GM12873 (cell line): ENCODE measurements around the gene BLOC1S2.

Experiments used
- CTCF ChIP-seq: IDR thresholded peaks from 2 replicates; pipeline ENCODE4 v1.5.1; 2012; ENCODE audit warnings: low read depth, mild to moderate bottlenecking, moderate library complexity, low read length, control low read depth; ENCODE audit not compliant: insufficient read depth; ENCODE audit errors: missing control alignments

BLOC1S2 gene

DNA sequence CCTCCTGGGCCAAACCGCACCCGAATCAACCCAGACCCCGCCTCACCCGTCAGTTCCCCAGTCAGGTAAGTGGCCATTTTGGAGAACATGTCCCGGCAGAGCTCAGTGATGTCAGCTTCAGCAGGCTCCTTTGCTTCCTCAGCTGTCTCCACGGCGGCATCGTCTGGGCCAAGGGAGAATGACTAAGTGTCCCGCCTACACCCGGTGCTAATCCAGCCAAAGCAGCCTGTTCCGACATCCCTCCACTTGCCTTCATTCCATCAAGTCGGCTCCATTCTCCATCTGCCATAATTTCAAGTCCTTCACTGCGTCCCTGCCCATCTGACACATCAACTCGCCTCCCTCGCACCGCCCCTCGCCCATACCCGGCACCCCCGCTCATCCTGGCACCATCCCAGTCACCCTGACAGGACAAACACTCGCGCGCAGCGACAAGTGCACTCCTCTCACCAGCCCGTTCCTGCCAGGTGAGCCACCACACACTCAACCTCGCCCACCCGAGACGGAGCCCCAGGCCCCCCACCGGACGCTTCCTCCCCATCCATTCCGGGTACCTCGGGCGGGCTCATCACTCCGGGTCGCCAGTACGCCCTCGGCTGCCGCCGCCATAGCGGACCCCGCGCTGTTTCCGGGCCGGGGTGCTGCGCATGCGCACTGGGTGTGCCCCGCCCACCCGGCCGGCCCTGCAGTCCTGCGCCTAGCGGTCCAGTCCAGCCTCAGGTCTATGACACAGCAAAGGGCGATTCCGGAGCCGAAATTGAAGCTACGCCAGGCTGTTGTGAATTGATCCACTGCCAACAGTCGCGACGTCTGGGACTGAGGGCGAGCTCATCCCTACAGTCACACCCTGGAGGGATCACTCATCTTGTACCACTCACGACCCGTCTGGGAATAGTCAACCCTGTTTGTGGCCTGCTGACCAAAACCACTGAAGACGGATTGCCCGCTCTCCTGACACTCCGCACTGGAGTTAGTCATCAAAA, at the start of gene BLOC1S2:
BLOC1S2 (minus strand) TSS at position 630 of the 983 bp plus-strand sequence; CDS start at position 609, 21 bp downstream.
- no peak for TF ChIP-seq CTCF

- TF ChIP-seq CTCF: no peak
Observed at GRCh38 chr10:100334762-100335161, 48.3 kb upstream of the BLOC1S2 start.

- no peak for TF ChIP-seq CTCF
Observed at GRCh38 chr10:100333661-100334440, 47.4 kb upstream of the BLOC1S2 start.

GRCh38 chr10:100333106-100333505, 46.6 kb upstream of the BLOC1S2 start:
- no peak for TF ChIP-seq CTCF

- no peak for TF ChIP-seq CTCF
Observed at GRCh38 chr10:100330079-100330478, 43.6 kb upstream of the BLOC1S2 start, which contains the start of gene PKD2L1. Gene PKD2L1, minus strand, starts transcription at chr10:100330228. Its CDS starts 125 bp downstream, at chr10:100330103.

DNA sequence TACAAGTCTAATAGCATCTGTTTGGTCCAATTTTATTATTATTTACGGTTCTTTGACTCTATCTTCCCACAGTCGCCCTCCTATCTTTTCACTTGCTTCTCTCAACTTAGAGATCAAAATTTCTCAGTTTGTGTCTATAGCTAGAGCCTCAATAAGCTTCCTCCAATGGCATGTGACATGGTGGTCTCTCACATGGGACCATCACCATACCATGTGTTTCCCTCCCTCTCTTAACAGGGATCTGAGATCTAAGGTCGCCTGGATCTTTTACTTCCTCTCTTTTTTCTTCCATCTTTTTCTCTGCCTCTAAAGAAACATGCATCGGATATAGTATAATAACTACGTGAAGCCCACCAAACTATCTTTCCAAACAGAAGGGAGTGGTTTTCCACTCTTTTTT, 41.7 kb upstream of the BLOC1S2 start:
- TF ChIP-seq CTCF: no peak

GRCh38 chr10:100327718-100328009, 41.2 kb upstream of the BLOC1S2 start:
- TF ChIP-seq CTCF: no peak
